SH-SY5Y (cell line): Measurements from ENCODE around the gene FAM89A.
A peak's percentile ranks its signal among the peaks of the same experiment; 100 is the strongest.

ENCODE experiments used
- GATA2 ChIP-seq: IDR thresholded peaks from 2 replicates; pipeline ENCODE4 v1.6.1; 2011; ENCODE audit warnings: mild to moderate bottlenecking, low read depth, low read length
- GATA3 ChIP-seq: IDR thresholded peaks from 2 replicates; pipeline ENCODE4 v1.6.1; 2011; ENCODE audit warnings: low read depth, mild to moderate bottlenecking, low read length, moderate library complexity

The FAM89A gene

GRCh38 chr1:231046730-231047395 lies 6.8 kb upstream of the FAM89A start:
- TF ChIP-seq GATA3 (no peak), GATA2 (no peak)

GRCh38 chr1:231045286-231045685 lies 5.2 kb upstream of the FAM89A start:
- no peak for TF ChIP-seq GATA3
- no peak for TF ChIP-seq GATA2

GRCh38 chr1:231044588-231044987 lies 4.5 kb upstream of the FAM89A start:
- TF ChIP-seq GATA3, result no peak
- no peak for TF ChIP-seq GATA2

GRCh38 chr1:231041719-231042261 lies 1.7 kb upstream of the FAM89A start:
- TF ChIP-seq GATA3, result no peak
- no peak for TF ChIP-seq GATA2

DNA sequence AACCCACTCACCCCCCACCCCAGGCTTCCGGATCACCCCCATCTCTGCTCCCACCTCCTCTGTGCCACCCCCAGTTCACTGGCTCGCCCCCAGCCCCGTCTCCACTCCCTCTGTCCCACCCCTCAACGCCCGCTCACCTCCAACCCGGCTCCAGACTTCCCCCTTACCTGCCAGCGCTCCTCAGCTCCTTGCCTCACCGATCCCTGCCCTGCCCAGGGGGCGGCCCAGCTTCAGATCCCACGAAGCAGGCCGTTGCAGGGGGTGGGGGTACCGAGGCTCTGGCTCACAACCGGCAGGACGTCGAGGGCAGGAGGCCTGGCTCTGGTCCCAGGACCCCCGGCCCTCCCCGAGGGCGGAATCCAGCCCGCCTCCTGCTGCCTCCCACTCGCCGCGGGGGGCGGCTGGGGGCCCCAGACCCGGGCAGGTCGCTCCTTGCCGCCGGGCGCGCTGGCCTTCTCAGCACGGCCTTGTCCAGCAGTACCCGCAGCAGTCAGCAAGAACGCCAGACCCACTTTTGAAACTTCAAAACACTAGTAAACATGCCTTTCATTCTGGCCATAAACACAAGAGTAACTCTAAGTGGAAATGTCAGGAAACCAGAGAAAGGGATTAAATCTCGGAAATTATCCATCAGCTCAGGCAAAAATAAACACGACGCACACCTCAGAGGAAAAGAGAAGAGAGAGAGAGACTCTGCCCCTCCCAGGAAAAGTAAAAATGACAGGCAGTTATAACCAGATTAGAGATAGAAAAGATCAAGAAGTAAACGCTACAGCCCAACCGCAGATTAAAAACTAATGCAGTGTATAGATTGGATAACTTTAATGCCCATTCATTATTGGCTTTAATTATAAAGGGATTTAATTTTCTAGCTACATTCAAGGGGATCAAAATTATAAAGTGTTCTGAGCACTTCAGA lies 1.0 kb upstream of the FAM89A start:
- TF ChIP-seq GATA3 (no peak), GATA2 (no peak)

DNA sequence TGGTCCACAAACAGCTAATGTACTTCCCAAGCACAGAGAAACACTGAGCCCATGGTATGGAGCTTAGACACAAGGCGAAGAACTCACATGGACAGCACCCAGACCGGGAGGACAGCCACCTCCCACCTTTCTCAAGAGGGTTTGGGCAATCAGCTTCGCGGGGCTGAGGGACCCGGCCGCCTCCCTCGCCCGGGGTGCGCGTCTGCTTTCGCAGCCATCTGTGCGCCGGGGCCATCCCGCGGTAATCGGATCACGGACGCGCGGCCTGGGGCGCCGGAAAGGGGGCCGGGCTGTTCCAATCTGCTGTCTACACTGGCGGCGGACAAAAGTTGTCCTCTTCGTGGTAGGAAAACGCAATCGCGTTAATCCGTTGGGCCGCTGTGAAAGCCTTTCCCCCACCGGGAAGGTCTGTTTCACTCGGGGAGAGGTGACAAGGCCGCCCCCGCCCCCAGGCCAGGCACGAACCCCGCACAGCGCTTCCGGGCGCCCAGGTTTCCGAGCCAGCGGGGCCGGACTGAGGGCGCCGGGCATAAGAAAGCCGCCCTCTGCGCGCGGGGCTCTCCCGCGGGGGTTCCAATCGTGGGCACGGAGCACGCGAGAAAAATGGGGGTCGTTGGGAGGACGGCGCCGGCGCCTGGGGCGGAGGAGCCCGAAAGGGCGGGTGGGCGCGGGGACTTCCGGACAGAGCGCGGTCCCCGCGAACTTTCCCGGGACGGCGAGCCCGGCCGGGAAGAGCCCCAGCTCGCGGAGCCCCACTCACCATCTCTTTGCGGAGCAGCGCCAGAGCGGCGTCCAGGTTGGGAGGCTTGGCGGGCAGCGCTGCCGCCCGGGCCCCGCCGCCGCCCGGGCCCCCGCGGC lies 664 bp downstream of the FAM89A start:
- TF ChIP-seq GATA3, result no peak
- TF ChIP-seq GATA2, result no peak

- TF ChIP-seq GATA2 (no peak), GATA3 (no peak)
These were observed 2.2 kb downstream of the FAM89A start for GRCh38 chr1:231037585-231038517.

DNA sequence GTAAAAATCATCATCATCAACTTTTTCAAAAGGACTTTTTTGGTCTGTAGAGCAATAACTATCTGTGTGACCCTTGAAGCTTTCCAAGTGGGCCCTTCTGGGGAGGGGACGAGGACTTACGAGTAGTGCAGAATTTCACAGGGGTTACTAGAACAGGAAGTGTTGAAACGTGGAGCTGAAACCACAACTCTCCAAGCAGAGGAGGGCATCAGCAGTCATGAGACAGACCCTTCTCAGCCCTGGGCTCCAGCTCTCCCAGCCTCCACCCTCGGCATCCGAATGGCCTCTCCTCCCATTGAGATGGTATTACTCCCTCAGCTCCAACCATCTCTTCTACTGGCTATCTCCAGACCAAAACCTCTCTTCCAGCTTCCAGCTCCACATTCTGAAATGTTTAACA lies 3.6 kb downstream of the FAM89A start:
- TF ChIP-seq GATA3 (no peak), GATA2 (no peak)

DNA sequence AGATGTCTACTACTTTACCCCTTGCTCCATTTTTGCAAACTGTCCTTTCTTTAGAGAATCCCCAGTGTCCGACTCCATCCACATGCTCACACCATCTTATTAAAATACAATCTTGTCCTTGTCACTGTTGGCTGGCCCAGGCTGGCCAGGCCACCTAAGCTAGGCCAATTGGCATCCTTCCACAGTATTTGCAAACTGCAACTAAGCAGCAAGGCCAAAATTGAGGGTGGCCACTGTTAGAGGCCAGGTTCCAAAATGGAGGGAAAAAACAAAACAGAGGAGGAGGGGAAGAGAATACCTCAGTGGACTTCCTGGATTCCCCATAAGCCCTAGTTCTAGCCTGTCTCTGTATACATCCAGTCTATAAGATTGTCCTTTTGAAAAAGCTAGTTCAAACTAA lies 4.3 kb downstream of the FAM89A start:
- no peak for TF ChIP-seq GATA2
- no peak for TF ChIP-seq GATA3

GRCh38 chr1:231032963-231033362 lies 7.1 kb downstream of the FAM89A start:
- no peak for TF ChIP-seq GATA3
- TF ChIP-seq GATA2, result no peak

DNA sequence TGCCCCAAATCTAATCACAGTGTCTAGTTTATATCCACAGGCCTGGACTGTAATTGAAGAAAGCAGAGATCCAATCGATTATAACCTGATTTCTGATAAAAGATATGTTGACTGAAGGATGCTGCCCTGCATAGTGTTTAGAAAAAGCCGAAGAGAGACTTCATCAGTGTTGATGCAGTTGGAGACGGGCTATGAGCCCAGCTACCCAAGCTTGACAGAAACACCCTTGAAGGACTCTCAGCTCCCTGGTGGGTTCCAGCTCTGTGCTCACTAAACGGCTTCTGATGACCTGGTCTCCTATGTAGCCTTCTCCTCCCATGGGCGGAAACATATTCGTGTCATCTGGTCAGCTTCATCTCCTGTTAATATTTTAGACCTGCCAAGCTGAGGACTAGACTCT lies 10.2 kb downstream of the FAM89A start:
- TF ChIP-seq GATA3 (no peak), GATA2 (peak; percentile 47; the same call in 1 of the 2 replicates)

DNA sequence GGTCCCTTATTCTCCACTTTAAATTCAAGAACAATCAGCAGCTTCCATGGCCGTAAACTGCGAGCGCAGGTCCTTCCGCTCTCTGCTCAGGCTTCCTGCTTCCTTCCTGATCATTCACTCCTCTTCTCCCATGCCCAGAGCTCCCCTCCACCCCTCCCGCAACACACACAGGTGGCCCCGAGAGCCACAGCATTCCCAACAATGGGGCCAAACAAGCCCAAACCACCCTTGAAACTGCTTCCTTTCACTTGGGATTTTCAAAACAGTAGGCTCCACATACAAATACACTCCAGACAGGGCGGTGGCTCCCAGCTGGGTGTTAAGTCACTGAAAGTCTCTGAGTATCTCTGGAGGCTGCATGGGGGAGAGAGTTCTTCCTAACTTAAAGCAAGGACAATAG lies 11.4 kb downstream of the FAM89A start:
- TF ChIP-seq GATA2 (no peak), GATA3 (no peak)

- no peak for TF ChIP-seq GATA3
These were observed 12.1 kb downstream of the FAM89A start for GRCh38 chr1:231027971-231028370.
